DND-41 (cell line): ENCODE results near the gene RGS6.

ENCODE experiments used
- ATAC-seq: fragments of 200-7000 bp; cut with Tn5 transposase; 3 replicates; pipeline ENCODE4 v1.9.1; 2021; ENCODE audit warnings: low read depth; ENCODE audit not compliant: insufficient read depth
- DNase-seq: peaks from one replicate; pipeline ENCODE4 v3.0.0-alpha.2; 2020
- H2AFZ ChIP-seq: 2 replicates; pipeline ENCODE4 v1.6.0; 2012; ENCODE audit warnings: low read depth, low read length
- H3K27ac ChIP-seq: 2 replicates; pipeline ENCODE4 v1.5.1; 2012; ENCODE audit warnings: low read length, inconsistent platforms
- H3K27me3 ChIP-seq: fragments of 200-600 bp; sonication (generic); 2 replicates; pipeline ENCODE4 v1.6.0; 2012; ENCODE audit warnings: low read length, mild to moderate bottlenecking, inconsistent platforms; ENCODE audit not compliant: insufficient read depth, poor library complexity
- H3K36me3 ChIP-seq: 2 replicates; pipeline ENCODE4 v1.5.1; 2012; ENCODE audit warnings: low read length, inconsistent platforms; ENCODE audit not compliant: insufficient read depth
- H3K4me1 ChIP-seq: 2 replicates; pipeline ENCODE4 v1.5.1; 2012; ENCODE audit warnings: mild to moderate bottlenecking, low read length; ENCODE audit not compliant: insufficient read depth
- H3K4me2 ChIP-seq: 2 replicates; pipeline ENCODE4 v1.6.0; 2012; ENCODE audit warnings: mild to moderate bottlenecking, moderate library complexity, low read length, inconsistent platforms; ENCODE audit not compliant: insufficient read depth
- H3K4me3 ChIP-seq, 2 experiments: fragments of 200-600 bp in 1 of 2; shearing (Covaris generic) in 1 of 2; 2 replicates each; pipeline ENCODE4 v1.5.1; 2012 to 2016; ENCODE audit warnings: inconsistent platforms in 2 of 2, low read length in 2 of 2, mild to moderate bottlenecking in 2 of 2, low read depth in 1 of 2, moderate library complexity in 1 of 2
- H3K79me2 ChIP-seq: 2 replicates; pipeline ENCODE4 v1.6.0; 2012; ENCODE audit warnings: low read length, inconsistent platforms; ENCODE audit not compliant: insufficient read depth
- H3K9ac ChIP-seq: 2 replicates; pipeline ENCODE4 v1.6.0; 2012; ENCODE audit warnings: low read depth, mild to moderate bottlenecking, inconsistent platforms, low read length, moderate library complexity
- H3K9me3 ChIP-seq: 2 replicates; pipeline ENCODE4 v1.5.1; 2012; ENCODE audit warnings: low read length, moderate library complexity, mild to moderate bottlenecking, inconsistent platforms; ENCODE audit not compliant: insufficient read depth, severe bottlenecking
- H4K20me1 ChIP-seq: 2 replicates; pipeline ENCODE4 v1.6.0; 2012; ENCODE audit warnings: low read length; ENCODE audit not compliant: insufficient read depth
- EZH2 ChIP-seq: IDR thresholded peaks from 3 replicates; pipeline ENCODE4 v1.6.1; 2012; ENCODE audit warnings: borderline replicate concordance, low read depth, mild to moderate bottlenecking, moderate library complexity, low read length, inconsistent platforms; ENCODE audit not compliant: severe bottlenecking
- TF ChIP-seq, protein P1 (sequence below): IDR thresholded peaks from 2 replicates; pipeline ENCODE4 v1.5.1; 2012; ENCODE audit warnings: borderline replicate concordance, low read length, moderate library complexity, mild to moderate bottlenecking; ENCODE audit not compliant: poor library complexity, severe bottlenecking; ENCODE audit errors: extremely low read depth

RGS6 gene

DNA sequence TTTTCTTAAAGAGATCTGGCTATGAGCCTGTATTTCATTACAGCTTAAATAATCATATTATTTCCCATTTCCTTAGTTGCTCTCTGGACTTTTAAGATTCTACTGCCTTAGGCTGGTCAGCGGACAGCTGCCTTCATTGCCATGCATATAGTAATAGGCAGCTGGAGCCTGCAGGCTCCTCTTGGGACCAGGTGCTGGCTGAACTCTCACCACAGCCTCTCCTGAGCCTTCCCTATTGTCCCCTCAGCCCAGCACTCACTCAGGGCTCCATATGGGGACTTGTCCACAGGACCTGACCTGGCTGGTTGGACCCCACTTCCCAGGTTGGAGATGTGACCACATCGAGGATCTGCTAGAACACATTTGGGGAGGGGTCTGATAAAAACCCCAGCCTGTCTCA lies 556.3 kb downstream of the RGS6 start:
- Histone ChIP-seq H2AFZ (no peak overlapping the region), H3K27me3 (no peaks in the 10 kb centered on the region), H3K9me3 (peaks cover 14% of the 10 kb centered on the region), H3K79me2 (no peaks in the 10 kb centered on the region), H4K20me1 (no peaks in the 10 kb centered on the region), H3K36me3 (no peaks in the 10 kb centered on the region), H3K9ac (no peak overlapping the region), H3K4me3 (no peak overlapping the region), H3K4me1 (no peaks in the 10 kb centered on the region), H3K4me2 (no peak overlapping the region), H3K27ac (no peak overlapping the region)
- DNase-seq (no peak), ATAC-seq (no peak)
- TF ChIP-seq, protein P1, sequence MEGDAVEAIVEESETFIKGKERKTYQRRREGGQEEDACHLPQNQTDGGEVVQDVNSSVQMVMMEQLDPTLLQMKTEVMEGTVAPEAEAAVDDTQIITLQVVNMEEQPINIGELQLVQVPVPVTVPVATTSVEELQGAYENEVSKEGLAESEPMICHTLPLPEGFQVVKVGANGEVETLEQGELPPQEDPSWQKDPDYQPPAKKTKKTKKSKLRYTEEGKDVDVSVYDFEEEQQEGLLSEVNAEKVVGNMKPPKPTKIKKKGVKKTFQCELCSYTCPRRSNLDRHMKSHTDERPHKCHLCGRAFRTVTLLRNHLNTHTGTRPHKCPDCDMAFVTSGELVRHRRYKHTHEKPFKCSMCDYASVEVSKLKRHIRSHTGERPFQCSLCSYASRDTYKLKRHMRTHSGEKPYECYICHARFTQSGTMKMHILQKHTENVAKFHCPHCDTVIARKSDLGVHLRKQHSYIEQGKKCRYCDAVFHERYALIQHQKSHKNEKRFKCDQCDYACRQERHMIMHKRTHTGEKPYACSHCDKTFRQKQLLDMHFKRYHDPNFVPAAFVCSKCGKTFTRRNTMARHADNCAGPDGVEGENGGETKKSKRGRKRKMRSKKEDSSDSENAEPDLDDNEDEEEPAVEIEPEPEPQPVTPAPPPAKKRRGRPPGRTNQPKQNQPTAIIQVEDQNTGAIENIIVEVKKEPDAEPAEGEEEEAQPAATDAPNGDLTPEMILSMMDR = no peak
- no peak for TF ChIP-seq EZH2

DNA sequence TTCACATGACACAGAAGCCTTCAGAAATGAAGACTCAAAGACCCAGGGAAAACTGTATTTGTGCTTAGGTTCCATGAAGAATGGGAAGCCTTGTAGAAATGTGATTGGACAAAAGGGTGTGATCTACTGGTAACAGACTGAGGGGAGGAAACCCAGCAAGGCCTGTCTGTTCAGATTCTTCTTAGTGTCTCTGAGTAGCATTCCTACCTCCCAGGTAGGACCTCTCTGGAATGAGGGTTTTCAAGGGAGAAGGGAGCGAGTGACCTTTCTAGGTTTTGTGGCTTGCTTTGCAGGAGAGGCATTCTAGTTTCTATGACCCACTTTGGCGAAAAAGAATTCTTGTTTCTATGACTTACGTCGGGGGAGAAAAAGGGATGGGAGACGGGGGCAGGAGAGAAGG lies 560.0 kb downstream of the RGS6 start:
- Histone ChIP-seq H3K9ac (no peak overlapping the region), H3K79me2 (no peaks in the 10 kb centered on the region), H3K4me2 (no peak overlapping the region), H2AFZ (no peak overlapping the region), H3K36me3 (no peaks in the 10 kb centered on the region), H3K4me1 (no peaks in the 10 kb centered on the region), H4K20me1 (no peaks in the 10 kb centered on the region), H3K27ac (no peak overlapping the region), H3K9me3 (peaks cover 20% of the 10 kb centered on the region), H3K27me3 (no peaks in the 10 kb centered on the region), H3K4me3 (no peak overlapping the region)
- ATAC-seq (no peak), DNase-seq (no peak)
- TF ChIP-seq, protein P1 = no peak
- TF ChIP-seq EZH2 = no peak

- H3K9me3 ChIP-seq = peaks cover 8% of the 10 kb centered on the region
- no peak overlapping the region for H3K4me3 ChIP-seq
- no peaks in the 10 kb centered on the region for H4K20me1 ChIP-seq
- ATAC-seq = no peak
- no peak overlapping the region for H3K27ac ChIP-seq
- no peaks in the 10 kb centered on the region for H3K36me3 ChIP-seq
- H3K27me3 ChIP-seq = no peaks in the 10 kb centered on the region
- H3K4me2 ChIP-seq = no peak overlapping the region
- H3K79me2 ChIP-seq = no peaks in the 10 kb centered on the region
- no peak for DNase-seq
- no peak overlapping the region for H2AFZ ChIP-seq
- H3K4me1 ChIP-seq = no peaks in the 10 kb centered on the region
- TF ChIP-seq, protein P1 = no peak
- H3K9ac ChIP-seq = no peak overlapping the region
Observed at GRCh38 chr14:72495668-72496067, 563.4 kb downstream of the RGS6 start.

GRCh38 chr14:72498646-72499045 lies 566.4 kb downstream of the RGS6 start:
- H3K27ac ChIP-seq = no peak overlapping the region
- no peaks in the 10 kb centered on the region for H3K79me2 ChIP-seq
- no peaks in the 10 kb centered on the region for H3K36me3 ChIP-seq
- H2AFZ ChIP-seq = no peak overlapping the region
- no peaks in the 10 kb centered on the region for H3K27me3 ChIP-seq
- no peak overlapping the region for H3K4me3 ChIP-seq
- peaks cover 6% of the 10 kb centered on the region for H3K9me3 ChIP-seq
- no peaks in the 10 kb centered on the region for H3K4me1 ChIP-seq
- no peaks in the 10 kb centered on the region for H4K20me1 ChIP-seq
- ATAC-seq (no peak), DNase-seq (no peak)
- H3K9ac ChIP-seq = no peak overlapping the region
- H3K4me2 ChIP-seq = no peak overlapping the region
- TF ChIP-seq EZH2 = no peak
- TF ChIP-seq, protein P1 = no peak
